GM12878 (cell line): ENCODE results near the gene SEMA5A.

ENCODE experiments used
- CHD2 ChIP-seq: IDR thresholded peaks from 2 replicates; pipeline ENCODE4 v1.6.1; 2011; ENCODE audit warnings: low read depth, low read length, improper control_type of control experiment, borderline replicate concordance
- TF ChIP-seq, protein P1 (sequence below), 3 experiments: IDR thresholded peaks in 2 of 3; conservative IDR thresholded peaks in 1 of 3; 2 replicates each; pipeline ENCODE4 v1.5.1; 2011; ENCODE audit warnings: low read depth in 3 of 3, low read length in 3 of 3, mild to moderate bottlenecking in 3 of 3, control low read depth in 2 of 3, moderate library complexity in 2 of 3, inconsistent platforms in 1 of 3, mixed read lengths in 1 of 3; ENCODE audit not compliant: control insufficient read depth in 2 of 3, insufficient read depth in 1 of 3; ENCODE audit errors: extremely low read depth in 1 of 3
- TF ChIP-seq, protein P2 (sequence below): IDR thresholded peaks from 2 replicates; pipeline ENCODE4 v1.6.1; 2012; ENCODE audit warnings: low read length, inconsistent platforms
- TF ChIP-seq, protein P3 (sequence below): IDR thresholded peaks from 2 replicates; pipeline ENCODE4 v1.6.1; 2011; ENCODE audit warnings: borderline replicate concordance, low read depth, mild to moderate bottlenecking, moderate library complexity, low read length; ENCODE audit not compliant: insufficient read depth, poor library complexity, severe bottlenecking

DNA sequence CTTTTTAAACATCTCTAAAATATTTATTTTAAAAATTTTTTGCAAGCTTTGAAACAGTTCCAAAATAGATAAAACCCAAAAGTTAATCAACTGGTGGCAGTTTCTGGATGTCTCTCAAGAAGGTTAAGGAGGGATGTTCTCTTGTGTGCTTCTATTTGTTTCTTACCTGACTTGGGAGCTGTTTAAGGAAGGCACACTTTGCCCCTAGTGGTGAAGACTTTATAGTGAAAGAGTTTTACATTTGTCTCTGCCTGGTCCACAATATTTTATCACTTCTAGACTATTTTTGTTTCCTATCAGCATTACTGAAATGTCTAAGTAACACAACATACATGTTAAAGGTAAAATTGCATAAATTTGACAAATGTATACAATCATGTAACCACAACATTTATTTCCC is 552.8 kb downstream of the SEMA5A start:
- TF ChIP-seq, protein P1, sequence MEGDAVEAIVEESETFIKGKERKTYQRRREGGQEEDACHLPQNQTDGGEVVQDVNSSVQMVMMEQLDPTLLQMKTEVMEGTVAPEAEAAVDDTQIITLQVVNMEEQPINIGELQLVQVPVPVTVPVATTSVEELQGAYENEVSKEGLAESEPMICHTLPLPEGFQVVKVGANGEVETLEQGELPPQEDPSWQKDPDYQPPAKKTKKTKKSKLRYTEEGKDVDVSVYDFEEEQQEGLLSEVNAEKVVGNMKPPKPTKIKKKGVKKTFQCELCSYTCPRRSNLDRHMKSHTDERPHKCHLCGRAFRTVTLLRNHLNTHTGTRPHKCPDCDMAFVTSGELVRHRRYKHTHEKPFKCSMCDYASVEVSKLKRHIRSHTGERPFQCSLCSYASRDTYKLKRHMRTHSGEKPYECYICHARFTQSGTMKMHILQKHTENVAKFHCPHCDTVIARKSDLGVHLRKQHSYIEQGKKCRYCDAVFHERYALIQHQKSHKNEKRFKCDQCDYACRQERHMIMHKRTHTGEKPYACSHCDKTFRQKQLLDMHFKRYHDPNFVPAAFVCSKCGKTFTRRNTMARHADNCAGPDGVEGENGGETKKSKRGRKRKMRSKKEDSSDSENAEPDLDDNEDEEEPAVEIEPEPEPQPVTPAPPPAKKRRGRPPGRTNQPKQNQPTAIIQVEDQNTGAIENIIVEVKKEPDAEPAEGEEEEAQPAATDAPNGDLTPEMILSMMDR (IDR thresholded peaks at IDR 0.05 in 2 of 3, conservative IDR thresholded peaks at IDR 0.05 in 1 of 3; ENCODE audit: control insufficient read depth in 2 of 3, extremely low read depth in 1 of 3, insufficient read depth in 1 of 3, low read depth in 3 of 3, low read length in 3 of 3): peak; percentile 11 to 26 (median 17); a peak in 1 of 6 replicates
- TF ChIP-seq, protein P2, sequence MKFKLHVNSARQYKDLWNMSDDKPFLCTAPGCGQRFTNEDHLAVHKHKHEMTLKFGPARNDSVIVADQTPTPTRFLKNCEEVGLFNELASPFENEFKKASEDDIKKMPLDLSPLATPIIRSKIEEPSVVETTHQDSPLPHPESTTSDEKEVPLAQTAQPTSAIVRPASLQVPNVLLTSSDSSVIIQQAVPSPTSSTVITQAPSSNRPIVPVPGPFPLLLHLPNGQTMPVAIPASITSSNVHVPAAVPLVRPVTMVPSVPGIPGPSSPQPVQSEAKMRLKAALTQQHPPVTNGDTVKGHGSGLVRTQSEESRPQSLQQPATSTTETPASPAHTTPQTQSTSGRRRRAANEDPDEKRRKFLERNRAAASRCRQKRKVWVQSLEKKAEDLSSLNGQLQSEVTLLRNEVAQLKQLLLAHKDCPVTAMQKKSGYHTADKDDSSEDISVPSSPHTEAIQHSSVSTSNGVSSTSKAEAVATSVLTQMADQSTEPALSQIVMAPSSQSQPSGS: no peak
- TF ChIP-seq CHD2: no peak
- TF ChIP-seq, protein P3, sequence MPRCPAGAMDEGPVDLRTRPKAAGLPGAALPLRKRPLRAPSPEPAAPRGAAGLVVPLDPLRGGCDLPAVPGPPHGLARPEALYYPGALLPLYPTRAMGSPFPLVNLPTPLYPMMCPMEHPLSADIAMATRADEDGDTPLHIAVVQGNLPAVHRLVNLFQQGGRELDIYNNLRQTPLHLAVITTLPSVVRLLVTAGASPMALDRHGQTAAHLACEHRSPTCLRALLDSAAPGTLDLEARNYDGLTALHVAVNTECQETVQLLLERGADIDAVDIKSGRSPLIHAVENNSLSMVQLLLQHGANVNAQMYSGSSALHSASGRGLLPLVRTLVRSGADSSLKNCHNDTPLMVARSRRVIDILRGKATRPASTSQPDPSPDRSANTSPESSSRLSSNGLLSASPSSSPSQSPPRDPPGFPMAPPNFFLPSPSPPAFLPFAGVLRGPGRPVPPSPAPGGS: no peak
